K562 treated with DMSO at 1 percent for 24 hours (cell line): ENCODE data around the gene SUB1. TPM values are rescaled to one million over a fixed set of nuclear protein-coding genes. Genes with fewer than 3 reads are reported as not detected.

Source experiments
- total RNA-seq: library from RNA; unstranded; fragments of 300-600 nt; gene quantifications from 2 replicates; pipeline ENCODE4 v1.2.3, GENCODE V29; 2022; ENCODE audit warnings: low read depth; ENCODE audit not compliant: insufficient read depth

Gene SUB1
- 97.8 and 98.9 TPM in 2 replicates for total RNA-seq

GRCh38 chr5:32585446-32586275 is at the start of gene SUB1:
Gene SUB1 (plus strand): TSS chr5:32585557. CDS start chr5:32588513, 2,956 bp downstream.

Other genes with a start within 250 kb of the SUB1 start
- gene ZFR, start 140.8 kb upstream of the SUB1 start, total RNA-seq: 51.6 and 56.0 TPM in 2 replicates
- gene NPR3, start 125.8 kb downstream of the SUB1 start, total RNA-seq: not detected in 2 replicates